Fibroblast of the aortic adventitia (primary cell): Measurements from ENCODE around the gene CTSW. TPM values are rescaled to one million over a fixed set of nuclear protein-coding genes. Genes with fewer than 3 reads are reported as not detected.
"Not testable (repeated sequence)": the region's sequence is repeated elsewhere in the genome, so short reads cannot be mapped to it uniquely, and the experiment has no call there.

ENCODE experiments used
- DNase-seq: peaks from one replicate; pipeline ENCODE4 v3.0.0-alpha.2; 2010; ENCODE audit warnings: low read depth
- H3K4me3 ChIP-seq: 2 replicates; pipeline ENCODE4 v1.5.1; 2011; ENCODE audit warnings: low read depth, mild to moderate bottlenecking, control low read depth, low read length, moderate library complexity
- total RNA-seq: library from RNA; depleted of rRNA; stranded (reverse); fragments of >200 nt; gene quantifications from 2 replicates; pipeline ENCODE4 v1.2.3, GENCODE V29; 2012; ENCODE audit warnings: low replicate concordance
- TF ChIP-seq, protein P1 (sequence below): IDR thresholded peaks from 2 replicates; pipeline ENCODE4 v1.5.1; 2011; ENCODE audit warnings: mild to moderate bottlenecking, low read length, control low read depth, inconsistent platforms; ENCODE audit not compliant: insufficient read depth

CTSW gene
- total RNA-seq, 1 donor: not detected

DNA sequence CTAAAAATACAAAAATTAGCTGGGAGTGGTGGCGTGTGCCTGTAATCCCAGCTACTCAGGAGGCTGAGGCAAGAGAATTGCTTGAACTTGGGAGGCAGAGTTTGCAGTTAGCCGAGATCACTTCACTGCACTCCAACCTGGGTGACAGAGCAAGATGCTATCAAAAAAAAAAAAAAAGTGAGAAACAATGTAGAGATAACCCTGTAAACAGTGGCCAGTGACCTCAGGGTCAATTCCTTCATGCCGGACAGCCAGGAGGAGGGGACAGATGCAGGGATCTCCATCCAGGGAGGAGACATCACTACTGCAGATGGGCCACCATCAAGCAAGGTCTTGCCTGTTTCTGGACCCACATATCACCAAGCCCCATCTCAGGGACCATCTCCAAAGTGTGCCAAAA is 31.9 kb upstream of the CTSW start:
- TF ChIP-seq, protein P1, sequence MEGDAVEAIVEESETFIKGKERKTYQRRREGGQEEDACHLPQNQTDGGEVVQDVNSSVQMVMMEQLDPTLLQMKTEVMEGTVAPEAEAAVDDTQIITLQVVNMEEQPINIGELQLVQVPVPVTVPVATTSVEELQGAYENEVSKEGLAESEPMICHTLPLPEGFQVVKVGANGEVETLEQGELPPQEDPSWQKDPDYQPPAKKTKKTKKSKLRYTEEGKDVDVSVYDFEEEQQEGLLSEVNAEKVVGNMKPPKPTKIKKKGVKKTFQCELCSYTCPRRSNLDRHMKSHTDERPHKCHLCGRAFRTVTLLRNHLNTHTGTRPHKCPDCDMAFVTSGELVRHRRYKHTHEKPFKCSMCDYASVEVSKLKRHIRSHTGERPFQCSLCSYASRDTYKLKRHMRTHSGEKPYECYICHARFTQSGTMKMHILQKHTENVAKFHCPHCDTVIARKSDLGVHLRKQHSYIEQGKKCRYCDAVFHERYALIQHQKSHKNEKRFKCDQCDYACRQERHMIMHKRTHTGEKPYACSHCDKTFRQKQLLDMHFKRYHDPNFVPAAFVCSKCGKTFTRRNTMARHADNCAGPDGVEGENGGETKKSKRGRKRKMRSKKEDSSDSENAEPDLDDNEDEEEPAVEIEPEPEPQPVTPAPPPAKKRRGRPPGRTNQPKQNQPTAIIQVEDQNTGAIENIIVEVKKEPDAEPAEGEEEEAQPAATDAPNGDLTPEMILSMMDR: no peak
- no peak for DNase-seq
- no peak overlapping the region for H3K4me3 ChIP-seq

DNA sequence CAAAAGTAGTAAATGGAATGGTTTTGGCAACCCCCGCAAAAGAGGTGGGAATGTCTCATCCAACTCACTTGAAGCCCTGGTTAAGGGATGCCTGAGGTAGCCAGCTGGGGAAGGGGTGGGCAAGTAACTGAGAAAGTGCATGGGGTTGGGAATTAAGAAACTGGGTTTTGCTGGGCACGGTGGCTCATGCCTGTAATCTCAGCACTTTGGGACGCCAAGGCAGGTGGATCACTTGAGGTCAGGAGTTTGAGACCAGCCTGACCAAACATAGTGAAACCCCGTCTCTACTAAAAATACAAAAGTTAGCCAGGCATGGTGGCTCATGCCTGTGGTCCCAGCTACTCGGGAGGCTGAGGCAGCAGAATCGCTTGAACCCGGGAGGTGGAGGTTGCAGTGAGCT is 30.9 kb upstream of the CTSW start:
- not testable (repeated sequence) for DNase-seq, H3K4me3 ChIP-seq

DNA sequence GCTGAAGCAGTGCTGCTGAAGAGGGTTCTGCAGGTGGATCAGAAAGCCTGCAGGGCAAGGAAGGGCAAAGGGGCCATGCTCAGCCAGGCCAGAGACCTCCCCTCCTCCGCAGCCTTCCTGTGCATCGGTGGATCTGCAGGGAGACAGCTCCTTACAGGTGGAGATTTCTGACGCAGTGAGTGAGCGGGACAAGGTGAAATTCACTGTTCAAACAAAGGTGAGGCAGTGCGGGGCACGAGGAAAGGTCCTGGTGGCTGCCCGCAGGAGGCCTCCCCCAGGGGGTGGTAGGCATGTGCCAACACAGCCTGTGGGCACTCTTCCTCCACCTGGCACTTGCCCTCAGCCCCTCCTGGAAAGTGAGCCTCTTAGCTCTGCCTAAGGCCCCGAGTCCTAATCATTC is 30.3 kb upstream of the CTSW start:
- H3K4me3 ChIP-seq: no peak overlapping the region
- TF ChIP-seq, protein P1: no peak
- DNase-seq: no peak

DNA sequence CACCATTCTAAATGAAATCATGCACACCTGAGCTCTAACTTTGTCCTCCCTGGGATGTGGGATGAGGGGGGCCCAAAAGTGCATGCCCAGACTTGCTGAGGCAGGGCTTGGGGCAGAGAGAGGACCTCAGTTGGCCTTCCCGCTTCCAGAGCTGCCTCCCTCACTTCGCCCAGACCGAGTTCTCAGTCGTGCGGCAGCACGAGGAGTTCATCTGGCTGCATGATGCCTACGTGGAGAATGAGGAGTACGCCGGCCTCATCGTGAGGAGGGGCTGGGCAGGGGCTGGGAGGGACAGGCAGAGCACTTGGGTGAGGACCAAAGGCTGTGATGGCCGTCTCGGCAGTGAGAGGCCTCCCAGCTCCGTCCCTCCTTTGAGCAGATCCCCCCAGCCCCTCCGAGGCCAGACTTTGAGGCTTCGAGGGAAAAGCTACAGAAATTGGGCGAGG is 29.8 kb upstream of the CTSW start:
- no peak overlapping the region for H3K4me3 ChIP-seq
- TF ChIP-seq, protein P1: no peak
- DNase-seq: no peak

DNA sequence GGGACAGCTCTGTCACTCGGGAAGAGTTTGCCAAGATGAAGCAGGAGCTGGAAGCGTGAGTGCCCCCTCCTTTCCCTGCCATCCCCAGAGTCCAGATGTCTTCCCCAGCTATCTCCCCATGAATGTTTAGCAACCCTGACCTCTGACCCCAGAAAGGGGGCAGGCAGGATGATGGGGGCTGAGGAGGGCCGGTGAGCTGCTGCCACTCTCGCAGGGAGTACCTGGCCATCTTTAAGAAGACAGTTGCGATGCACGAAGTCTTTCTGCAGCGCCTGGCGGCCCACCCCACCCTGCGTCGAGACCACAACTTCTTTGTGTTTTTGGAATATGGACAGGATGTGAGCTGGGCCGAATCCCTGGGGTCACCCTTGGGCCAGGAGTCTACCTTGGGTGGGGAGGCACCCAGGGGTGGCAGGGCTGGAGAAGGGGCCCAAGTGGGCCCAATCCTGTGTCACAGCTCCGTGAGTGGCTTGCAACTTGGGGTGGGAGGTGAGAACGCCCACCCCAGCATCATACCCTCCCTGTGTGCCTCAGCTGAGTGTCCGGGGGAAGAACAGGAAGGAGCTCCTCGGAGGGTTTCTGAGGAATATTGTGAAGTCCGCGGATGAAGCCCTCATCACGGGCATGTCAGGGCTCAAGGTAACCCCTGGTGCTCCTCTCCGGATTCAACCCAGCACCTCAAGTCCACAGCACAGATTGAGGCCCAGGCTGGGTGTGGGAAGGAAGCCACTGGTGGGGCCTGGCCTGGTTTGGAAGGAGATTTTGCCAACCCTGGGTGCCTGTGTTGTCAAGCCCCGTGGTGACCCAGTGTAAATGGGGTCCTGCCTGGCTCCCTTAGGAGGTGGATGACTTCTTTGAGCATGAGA is 29.2 kb upstream of the CTSW start:
- H3K4me3 ChIP-seq: no peak overlapping the region
- TF ChIP-seq, protein P1: no peak
- no peak for DNase-seq

DNA sequence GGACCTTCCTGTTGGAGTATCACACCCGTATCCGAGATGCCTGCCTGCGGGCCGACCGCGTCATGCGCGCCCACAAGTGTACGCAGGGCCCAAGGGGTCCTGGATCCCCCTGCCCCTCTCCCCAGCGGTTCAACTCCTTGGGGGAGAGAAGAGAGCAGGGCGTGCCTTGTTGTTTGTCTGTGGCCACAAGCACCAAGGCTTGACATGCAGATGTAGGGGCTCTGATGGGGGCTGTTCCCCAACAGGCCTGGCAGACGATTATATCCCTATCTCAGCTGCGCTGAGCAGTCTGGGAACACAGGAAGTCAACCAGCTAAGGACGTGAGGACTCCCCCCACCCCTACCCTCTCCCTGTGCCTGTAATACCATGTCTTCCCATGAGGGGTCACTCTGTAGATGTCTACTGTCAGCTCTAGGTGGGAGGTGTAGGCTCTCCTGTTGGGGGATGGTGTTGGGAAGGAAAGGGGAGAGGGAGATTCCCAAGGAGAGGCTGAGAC is 28.5 kb upstream of the CTSW start:
- no peak for DNase-seq
- no peak overlapping the region for H3K4me3 ChIP-seq
- TF ChIP-seq, protein P1: peak; percentile 50

DNA sequence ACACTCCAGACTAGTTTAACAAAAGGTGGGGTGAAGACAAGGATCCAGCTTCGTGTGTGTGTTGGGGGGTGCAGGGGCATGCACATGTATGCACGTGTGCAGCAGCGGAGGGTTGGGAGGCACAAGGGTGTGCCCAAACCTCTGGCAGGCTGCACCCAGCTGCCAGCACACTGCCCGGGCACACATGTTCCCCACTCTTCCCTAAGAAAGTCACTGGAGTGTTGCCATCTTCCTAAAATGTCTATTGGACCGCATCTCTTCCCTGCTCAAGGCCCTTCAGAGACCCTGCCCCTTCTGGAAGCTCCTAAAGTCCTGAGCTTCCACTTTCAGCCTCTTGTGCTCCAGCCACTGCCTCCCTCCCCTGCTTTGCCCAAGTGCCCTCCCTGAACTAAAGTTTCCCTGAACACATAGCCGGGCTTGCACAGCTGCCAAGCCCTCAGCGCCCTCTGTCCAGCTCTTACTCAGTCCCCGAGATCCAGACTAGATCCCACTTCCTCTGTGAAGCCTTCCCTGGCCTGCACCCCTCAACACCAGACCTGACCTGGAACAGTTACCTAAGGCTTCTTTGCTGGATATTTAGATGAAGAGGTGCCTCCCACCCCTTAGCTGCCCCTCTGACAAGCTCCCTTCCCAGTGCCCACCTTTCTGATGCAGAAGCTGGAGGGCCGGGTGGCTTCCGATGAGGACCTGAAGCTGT is 27.7 kb upstream of the CTSW start:
- H3K4me3 ChIP-seq: no peak overlapping the region
- no peak for DNase-seq
- TF ChIP-seq, protein P1: no peak
